ENCODE data around the gene DNAJC5G.

DNA sequence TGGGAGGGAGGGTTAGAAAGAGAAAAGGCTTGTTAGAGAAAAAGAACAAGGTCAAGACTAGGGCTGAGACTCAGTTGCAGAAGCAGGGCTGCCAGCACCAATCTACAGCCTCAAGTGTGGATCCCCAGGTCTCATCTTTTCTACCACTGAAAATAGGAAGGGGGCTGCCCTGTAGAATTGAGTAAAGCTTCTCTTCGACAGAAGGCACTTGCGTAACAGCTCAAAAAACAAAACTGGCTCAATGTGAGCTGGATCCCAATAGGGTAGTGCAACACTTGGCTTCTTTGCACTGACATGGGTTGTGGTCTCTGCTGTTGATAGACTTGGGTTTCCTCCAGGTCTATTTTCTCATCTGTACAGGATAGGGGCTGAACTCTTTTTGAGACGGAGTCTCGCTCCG is 49.5 kb downstream of the DNAJC5G start:
- TF ChIP-seq POLR2AphosphoS5 (IDR thresholded peaks at IDR 0.05), result no peak
- TF ChIP-seq, protein P1, sequence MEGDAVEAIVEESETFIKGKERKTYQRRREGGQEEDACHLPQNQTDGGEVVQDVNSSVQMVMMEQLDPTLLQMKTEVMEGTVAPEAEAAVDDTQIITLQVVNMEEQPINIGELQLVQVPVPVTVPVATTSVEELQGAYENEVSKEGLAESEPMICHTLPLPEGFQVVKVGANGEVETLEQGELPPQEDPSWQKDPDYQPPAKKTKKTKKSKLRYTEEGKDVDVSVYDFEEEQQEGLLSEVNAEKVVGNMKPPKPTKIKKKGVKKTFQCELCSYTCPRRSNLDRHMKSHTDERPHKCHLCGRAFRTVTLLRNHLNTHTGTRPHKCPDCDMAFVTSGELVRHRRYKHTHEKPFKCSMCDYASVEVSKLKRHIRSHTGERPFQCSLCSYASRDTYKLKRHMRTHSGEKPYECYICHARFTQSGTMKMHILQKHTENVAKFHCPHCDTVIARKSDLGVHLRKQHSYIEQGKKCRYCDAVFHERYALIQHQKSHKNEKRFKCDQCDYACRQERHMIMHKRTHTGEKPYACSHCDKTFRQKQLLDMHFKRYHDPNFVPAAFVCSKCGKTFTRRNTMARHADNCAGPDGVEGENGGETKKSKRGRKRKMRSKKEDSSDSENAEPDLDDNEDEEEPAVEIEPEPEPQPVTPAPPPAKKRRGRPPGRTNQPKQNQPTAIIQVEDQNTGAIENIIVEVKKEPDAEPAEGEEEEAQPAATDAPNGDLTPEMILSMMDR (IDR thresholded peaks at IDR 0.05), result no peak
